Loucy (cell line): ENCODE results near the gene ACADM.
"Not testable (repeated sequence)": the region's sequence is repeated elsewhere in the genome, so short reads cannot be mapped to it uniquely, and the experiment has no call there.

ENCODE experiments used
- EZH2phosphoT487 ChIP-seq: fragments of 200-600 bp; IDR thresholded peaks from 2 replicates; pipeline ENCODE4 v1.6.1; 2018; ENCODE audit warnings: antibody characterized with exemption, mild to moderate bottlenecking, moderate library complexity, borderline replicate concordance
- TF ChIP-seq, protein P1 (sequence below): fragments of 200-600 bp; sonication (generic); conservative IDR thresholded peaks from 2 replicates; pipeline ENCODE4 v1.5.1; 2014; ENCODE audit warnings: mild to moderate bottlenecking, antibody characterized with exemption, low read length

DNA sequence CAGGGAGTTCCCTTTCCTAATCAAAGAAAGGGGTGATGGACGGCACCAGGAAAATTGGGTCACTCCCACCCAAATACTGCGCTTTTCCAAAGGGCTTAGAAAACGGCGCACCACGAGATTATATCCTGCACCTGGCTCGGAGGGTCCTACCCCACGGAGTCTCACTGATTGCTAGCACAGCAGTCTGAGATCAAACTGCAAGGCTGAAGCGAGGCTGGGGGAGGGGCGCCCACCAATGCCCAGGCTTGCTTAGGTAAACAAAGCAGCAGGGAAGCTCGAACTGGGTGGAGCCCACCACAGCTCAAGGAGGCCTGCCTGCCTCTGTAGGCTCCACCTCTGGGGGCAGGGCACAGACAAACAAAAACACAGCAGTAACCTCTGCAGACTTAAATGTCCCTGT, 46.5 kb upstream of the ACADM start:
- TF ChIP-seq, protein P1, sequence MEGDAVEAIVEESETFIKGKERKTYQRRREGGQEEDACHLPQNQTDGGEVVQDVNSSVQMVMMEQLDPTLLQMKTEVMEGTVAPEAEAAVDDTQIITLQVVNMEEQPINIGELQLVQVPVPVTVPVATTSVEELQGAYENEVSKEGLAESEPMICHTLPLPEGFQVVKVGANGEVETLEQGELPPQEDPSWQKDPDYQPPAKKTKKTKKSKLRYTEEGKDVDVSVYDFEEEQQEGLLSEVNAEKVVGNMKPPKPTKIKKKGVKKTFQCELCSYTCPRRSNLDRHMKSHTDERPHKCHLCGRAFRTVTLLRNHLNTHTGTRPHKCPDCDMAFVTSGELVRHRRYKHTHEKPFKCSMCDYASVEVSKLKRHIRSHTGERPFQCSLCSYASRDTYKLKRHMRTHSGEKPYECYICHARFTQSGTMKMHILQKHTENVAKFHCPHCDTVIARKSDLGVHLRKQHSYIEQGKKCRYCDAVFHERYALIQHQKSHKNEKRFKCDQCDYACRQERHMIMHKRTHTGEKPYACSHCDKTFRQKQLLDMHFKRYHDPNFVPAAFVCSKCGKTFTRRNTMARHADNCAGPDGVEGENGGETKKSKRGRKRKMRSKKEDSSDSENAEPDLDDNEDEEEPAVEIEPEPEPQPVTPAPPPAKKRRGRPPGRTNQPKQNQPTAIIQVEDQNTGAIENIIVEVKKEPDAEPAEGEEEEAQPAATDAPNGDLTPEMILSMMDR: not testable (repeated sequence)
- not testable (repeated sequence) for TF ChIP-seq EZH2phosphoT487
